IPS-18c (cell line): ENCODE results near the gene HBA2.
"Not testable (repeated sequence)": the region's sequence is repeated elsewhere in the genome, so short reads cannot be mapped to it uniquely, and the experiment has no call there.

ENCODE experiments used
- H3K4me3 ChIP-seq: 2 replicates; pipeline ENCODE4 v1.7.0; 2013; ENCODE audit warnings: low read depth, mild to moderate bottlenecking, low read length, moderate library complexity; ENCODE audit not compliant: insufficient read depth
- H3K9me3 ChIP-seq: one replicate; pipeline ENCODE4 v1.6.1; 2013; ENCODE audit warnings: mild to moderate bottlenecking, low read length, moderate library complexity; ENCODE audit not compliant: control insufficient read depth, insufficient read depth

The HBA2 gene

GRCh38 chr16:168424-168823 is 4.3 kb upstream of the HBA2 start:
- H3K4me3 ChIP-seq = no peak overlapping the region
- peaks cover 2% of the 10 kb centered on the region for H3K9me3 ChIP-seq

GRCh38 chr16:169014-169413 is 3.7 kb upstream of the HBA2 start:
- no peak overlapping the region for H3K4me3 ChIP-seq
- peaks cover 2% of the 10 kb centered on the region for H3K9me3 ChIP-seq

GRCh38 chr16:170088-170507 is 2.6 kb upstream of the HBA2 start:
- H3K4me3 ChIP-seq, H3K9me3 ChIP-seq: not testable (repeated sequence)

GRCh38 chr16:170788-171187 is 1.9 kb upstream of the HBA2 start:
- H3K4me3 ChIP-seq = no peak overlapping the region
- peaks cover 2% of the 10 kb centered on the region for H3K9me3 ChIP-seq

- not testable (repeated sequence) for H3K9me3 ChIP-seq, H3K4me3 ChIP-seq
These were observed 657 bp downstream of the HBA2 start for GRCh38 chr16:173211-173854.

- not testable (repeated sequence) for H3K9me3 ChIP-seq, H3K4me3 ChIP-seq
These were observed 1.5 kb downstream of the HBA2 start for GRCh38 chr16:173928-174769.

GRCh38 chr16:175011-175949 is 2.6 kb downstream of the HBA2 start:
- Histone ChIP-seq H3K4me3 (no peak overlapping the region), H3K9me3 (no peaks in the 10 kb centered on the region)

GRCh38 chr16:176006-176405 is 3.3 kb downstream of the HBA2 start:
- H3K9me3 ChIP-seq, H3K4me3 ChIP-seq: not testable (repeated sequence)

GRCh38 chr16:176477-177382 is 4.1 kb downstream of the HBA2 start, which contains the start of gene HBA1:
Gene HBA1 (plus strand): TSS chr16:176680. CDS start chr16:176717, 37 bp downstream.
- not testable (repeated sequence) for H3K4me3 ChIP-seq, H3K9me3 ChIP-seq

- H3K4me3 ChIP-seq = no peak overlapping the region
- H3K9me3 ChIP-seq = no peaks in the 10 kb centered on the region
These were observed 4.7 kb downstream of the HBA2 start for GRCh38 chr16:177394-177822.

- Histone ChIP-seq H3K9me3 (no peaks in the 10 kb centered on the region), H3K4me3 (no peak overlapping the region)
These were observed 5.4 kb downstream of the HBA2 start for GRCh38 chr16:177981-178667.

- no peaks in the 10 kb centered on the region for H3K9me3 ChIP-seq
- H3K4me3 ChIP-seq = no peak overlapping the region
These were observed 6.0 kb downstream of the HBA2 start for GRCh38 chr16:178668-179015.

- Histone ChIP-seq H3K4me3 (no peak overlapping the region), H3K9me3 (no peaks in the 10 kb centered on the region)
These were observed 6.8 kb downstream of the HBA2 start for GRCh38 chr16:179211-180092.

- Histone ChIP-seq H3K4me3 (peak within 1 kb of the TSS; percentile 43), H3K9me3 (no peaks in the 10 kb centered on the region)
These were observed 7.5 kb downstream of the HBA2 start, which contains the start of gene HBQ1 for GRCh38 chr16:180101-180675. Gene HBQ1 (plus strand): TSS chr16:180459. CDS start chr16:180487, 28 bp downstream.
